Effector CD8-positive, alpha-beta T cell (primary cell): ENCODE data around the gene ZMYM2.
A peak's percentile ranks its signal among the peaks of the same experiment; 100 is the strongest.

Source experiments
- DNase-seq: peaks from one replicate; lab custom pipeline; 2025; lab: John Stamatoyannopoulos, UW

ZMYM2 gene

GRCh38 chr13:20105161-20105689, 146.7 kb downstream of the ZMYM2 start:
- DNase-seq, result no peak

GRCh38 chr13:20106742-20107141, 148.2 kb downstream of the ZMYM2 start:
- DNase-seq, result no peak

- no peak for DNase-seq
Observed at GRCh38 chr13:20109037-20109436, 150.5 kb downstream of the ZMYM2 start.

DNA sequence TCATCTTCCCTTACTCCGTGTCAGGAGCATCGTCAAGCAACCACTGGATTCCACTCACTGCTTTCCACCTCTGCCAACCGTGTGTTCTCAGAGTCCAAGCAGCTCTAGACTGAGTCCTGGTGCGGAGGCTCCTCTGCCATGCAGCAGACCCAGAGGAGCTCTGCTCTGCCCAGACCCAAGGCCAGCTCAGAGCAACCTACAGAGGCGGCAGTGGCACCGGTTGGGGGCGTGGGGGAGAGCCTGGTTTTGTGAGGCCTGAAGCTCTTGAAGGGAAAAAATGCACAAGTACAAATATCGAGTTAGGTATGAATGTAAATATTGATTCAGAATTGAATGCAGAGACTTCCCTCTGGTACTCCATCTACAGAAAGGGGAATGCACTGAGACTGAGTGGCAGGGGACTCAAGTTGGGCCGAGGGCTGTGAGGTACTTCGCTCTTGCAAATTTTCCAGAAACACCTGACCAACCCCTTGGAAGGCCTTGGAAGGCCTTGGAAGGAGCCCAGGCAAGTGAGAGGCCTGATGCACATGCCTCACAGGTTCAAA, 155.6 kb downstream of the ZMYM2 start:
- no peak for DNase-seq

GRCh38 chr13:20116213-20116612, 157.7 kb downstream of the ZMYM2 start:
- DNase-seq, result no peak

- DNase-seq, result peak; percentile 50
Observed at GRCh38 chr13:20118268-20119140, 160.0 kb downstream of the ZMYM2 start.

DNA sequence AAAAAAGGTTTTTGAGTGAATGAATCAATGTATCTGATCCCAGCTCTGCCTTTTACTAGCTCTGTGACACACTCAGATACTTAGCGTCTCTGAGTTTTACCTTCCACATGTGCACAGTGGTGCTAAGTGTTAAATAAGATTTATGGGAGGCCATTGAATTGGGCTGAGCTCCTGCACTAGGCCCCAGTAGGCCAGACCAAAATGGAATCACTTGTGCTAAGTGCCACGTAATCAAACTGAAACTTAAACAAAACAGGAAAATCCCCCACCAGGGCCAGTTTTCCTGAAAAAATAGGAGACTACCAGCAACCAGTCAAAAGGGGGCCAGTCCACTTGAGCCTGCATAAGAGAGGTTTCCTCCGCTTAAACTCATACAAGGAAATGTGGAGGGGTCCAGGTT, 161.4 kb downstream of the ZMYM2 start:
- DNase-seq, result no peak

- no peak for DNase-seq
Observed at GRCh38 chr13:20121159-20121525, 162.6 kb downstream of the ZMYM2 start.

DNA sequence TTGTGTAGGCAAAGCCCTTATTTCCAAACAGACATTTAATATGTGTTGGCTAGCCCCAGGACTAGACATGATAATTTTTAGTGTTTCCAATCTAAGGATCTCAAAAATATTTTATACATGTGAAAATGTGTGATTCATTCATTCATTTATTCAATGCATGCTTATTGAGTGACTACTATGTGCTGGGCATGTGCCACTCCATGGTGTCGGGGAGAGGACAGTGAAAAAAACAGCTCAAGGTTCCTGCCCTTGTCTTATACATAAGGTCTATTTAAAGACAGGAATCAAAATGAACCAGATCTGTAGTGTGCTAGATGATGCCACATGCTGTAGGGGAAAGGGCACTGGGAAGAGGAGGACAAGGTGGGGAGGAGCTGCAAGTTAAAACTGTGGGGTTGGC, 165.8 kb downstream of the ZMYM2 start:
- DNase-seq, result no peak

DNA sequence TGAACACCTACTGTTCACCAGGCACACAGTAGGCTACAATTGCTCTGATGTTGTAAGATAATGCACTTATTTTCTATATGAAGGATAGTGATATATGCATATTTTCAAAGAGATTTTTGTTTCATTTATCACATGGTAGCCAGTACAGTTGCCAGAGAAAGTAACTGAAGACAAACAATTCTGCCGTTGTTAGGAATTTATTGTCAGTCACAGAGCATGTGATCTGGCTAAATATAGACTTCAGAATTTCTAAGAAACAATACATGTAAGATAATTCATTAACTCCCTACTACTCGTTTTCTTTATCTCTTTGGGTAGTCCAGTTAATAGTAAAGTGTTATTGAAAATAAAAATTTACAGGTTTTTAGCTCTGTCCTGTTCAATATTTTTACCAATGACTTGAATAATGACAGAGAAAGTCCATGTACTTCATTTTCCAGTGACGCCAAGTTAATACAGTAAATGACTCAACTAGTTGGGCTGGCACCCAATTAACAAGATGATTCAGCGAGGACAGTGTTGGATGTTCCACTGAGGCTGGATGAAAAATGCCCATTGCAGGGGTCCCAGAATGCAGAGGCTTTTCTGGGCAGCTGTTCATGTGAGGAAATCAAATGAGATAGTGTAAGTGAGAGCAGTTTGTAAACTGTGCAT, 166.7 kb downstream of the ZMYM2 start:
- DNase-seq, result no peak

- no peak for DNase-seq
Observed at GRCh38 chr13:20125783-20126165, 167.2 kb downstream of the ZMYM2 start.

- DNase-seq, result no peak
Observed at GRCh38 chr13:20126541-20127261, 168.2 kb downstream of the ZMYM2 start.

- DNase-seq, result no peak
Observed at GRCh38 chr13:20127262-20127561, 168.7 kb downstream of the ZMYM2 start.

DNA sequence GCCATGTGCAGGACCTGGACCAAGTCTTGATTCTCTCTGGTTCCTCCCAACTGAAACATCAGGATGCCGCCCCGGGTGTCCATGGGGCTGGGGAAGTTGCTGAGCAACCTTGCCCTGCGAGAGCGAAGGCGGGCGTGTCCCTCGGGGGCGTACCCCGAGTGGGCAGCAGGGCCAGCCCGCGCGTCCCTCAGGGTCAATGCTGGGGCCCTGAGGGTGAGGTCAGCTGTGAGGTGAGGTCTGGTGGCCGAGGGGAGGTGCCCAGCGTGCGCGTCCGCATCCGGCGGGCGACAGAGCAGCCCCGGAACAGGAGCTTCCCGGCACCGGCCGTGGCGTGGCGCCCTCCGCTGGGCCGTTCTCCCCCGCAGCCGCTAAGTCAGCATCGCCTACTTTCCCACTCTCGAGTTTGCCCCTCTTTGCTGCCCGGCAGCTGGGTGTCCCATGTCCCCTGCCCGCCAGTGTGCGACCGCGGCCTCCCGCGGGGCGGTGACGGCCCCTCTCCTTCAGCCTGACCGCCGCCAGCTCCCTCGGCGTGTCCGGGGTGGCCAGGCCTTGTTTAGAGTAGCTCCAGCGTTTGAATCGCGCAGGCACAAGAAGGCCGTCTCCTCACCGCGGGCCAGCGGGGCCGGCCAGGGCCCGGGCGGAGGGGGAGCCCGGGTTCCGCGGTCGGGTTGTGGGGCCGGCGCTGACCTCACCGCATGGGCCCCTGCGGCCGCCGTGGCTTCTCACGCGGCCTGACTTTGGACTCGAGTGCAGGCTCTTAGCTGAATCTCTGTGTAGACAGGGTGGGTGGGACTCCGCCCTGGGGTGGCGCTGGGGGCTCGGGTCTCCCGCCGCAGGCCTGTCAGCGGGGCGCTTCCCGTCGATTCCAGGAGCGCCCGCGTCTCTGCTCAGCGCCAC, 169.3 kb downstream of the ZMYM2 start:
- DNase-seq, result no peak

DNA sequence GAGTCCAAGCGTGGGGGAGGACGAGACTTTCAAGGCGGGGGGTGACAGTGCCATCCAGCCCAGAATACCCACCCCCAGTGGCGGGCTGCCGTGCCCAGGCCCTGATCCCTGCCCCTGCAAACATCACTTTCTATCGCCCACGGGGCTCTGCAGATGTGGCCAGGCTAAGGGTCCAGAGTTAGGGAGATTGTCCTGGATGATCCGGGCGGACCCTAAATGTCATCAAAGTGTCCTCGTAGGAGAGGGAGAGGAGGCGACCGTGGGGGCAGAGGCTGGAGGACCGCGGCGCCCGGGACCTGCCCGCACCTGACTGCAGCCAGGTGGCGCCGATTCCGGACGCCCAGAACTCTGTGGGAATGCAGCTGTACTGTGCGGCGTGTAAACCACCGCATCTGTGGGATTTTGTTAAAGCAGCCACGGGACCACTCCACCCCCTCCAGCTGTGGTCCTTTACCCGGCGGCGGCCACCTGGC, 170.0 kb downstream of the ZMYM2 start:
- DNase-seq, result no peak

DNA sequence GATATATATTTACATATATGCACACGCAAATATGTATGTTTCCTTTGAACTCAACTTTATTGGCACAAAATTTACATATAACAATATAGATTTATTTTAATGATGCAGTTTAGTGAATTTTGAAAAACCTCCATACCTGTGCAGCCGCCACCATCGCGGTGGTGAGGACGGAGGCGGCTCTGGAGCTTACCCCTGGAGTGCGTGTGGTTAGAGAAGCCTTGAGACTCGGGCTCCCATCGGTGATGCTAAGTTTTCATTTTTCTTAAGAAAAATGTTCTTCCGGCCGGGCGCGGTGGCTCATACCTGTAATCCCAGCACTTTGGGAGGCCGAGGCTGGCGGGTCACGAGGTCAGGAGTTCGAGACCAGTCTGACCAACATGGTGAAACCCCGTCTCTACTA, 170.5 kb downstream of the ZMYM2 start:
- DNase-seq, result no peak

- DNase-seq, result no peak
Observed at GRCh38 chr13:20130012-20130411, 171.5 kb downstream of the ZMYM2 start.

DNA sequence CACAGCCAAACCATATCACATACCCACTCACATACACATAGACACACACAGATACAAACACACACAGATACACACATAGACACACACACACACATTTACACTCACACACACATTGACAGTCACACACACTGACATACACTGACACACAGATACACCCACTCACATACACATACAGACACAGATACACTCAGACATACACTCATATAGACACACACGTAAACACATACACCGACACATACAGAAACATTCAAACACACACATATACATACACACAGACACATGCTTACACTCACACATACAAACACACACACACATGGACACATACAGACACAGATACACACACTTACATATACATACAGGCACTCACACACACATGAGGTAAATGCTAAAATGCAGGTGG, 172.1 kb downstream of the ZMYM2 start:
- no peak for DNase-seq

DNA sequence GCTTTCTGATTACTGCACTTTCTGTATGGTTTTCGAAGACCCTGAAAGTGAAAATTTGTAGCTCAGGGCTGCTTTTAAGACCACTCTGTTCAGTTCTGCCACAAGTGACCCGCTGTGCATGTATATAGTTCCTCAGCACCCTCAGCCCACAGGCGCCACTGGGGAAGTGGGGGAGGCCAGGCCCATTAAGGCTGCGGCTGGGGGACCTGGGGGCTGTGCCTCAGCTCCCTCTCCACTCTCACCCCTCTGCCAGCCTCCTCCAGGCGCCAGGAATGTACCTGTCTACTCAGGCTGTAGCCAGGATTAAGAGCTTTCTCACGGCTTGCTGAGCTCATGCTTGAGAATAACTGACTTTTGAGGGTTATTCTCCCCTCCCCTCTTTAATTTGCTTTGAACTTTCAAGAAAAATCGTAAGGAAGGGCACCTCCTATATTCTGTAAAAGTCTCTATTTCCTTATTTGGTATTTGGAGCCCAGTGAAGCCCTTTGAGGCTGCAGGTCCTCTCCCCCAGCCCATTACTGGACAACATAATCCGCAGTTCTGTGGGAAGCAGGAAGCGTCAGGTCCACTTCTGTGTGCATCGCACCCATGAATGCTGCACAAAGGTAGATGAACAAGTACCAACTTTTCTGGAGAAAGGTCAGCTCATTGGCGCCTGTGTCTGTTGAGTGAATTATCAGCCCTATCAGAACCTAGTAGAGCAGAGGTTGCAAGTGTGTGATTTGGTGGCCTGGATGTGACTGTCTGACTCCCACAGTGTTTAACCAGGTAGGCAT, 172.7 kb downstream of the ZMYM2 start:
- DNase-seq, result no peak

- no peak for DNase-seq
Observed at GRCh38 chr13:20132052-20132634, 173.6 kb downstream of the ZMYM2 start.
